ENCODE measurements around the gene WNT1. TPM values are rescaled to one million over a fixed set of nuclear protein-coding genes. Genes with fewer than 3 reads are reported as not detected.

Gene WNT1
- total and polyA plus RNA-seq, 7 donors: not detected

DNA sequence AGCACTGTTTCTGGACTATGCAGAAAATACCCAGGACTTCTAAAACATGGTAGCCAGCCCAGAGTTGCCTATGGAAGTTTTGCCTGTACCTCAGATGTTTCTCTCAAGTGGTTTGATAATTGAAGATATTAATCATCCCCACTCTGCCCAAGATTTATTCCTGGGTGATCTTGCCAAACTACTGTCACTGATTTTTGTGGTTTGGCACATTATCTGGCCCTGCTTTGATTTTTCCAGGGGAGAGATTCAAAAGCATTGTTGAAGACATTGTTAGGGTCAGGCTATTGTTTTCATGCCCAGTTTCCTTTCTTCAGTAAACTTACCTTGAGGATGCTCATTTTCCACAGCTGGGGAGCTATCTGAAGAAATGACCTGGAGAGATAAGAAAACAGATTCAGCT, 34.6 kb downstream of the WNT1 start:
- TF ChIP-seq, protein P1, sequence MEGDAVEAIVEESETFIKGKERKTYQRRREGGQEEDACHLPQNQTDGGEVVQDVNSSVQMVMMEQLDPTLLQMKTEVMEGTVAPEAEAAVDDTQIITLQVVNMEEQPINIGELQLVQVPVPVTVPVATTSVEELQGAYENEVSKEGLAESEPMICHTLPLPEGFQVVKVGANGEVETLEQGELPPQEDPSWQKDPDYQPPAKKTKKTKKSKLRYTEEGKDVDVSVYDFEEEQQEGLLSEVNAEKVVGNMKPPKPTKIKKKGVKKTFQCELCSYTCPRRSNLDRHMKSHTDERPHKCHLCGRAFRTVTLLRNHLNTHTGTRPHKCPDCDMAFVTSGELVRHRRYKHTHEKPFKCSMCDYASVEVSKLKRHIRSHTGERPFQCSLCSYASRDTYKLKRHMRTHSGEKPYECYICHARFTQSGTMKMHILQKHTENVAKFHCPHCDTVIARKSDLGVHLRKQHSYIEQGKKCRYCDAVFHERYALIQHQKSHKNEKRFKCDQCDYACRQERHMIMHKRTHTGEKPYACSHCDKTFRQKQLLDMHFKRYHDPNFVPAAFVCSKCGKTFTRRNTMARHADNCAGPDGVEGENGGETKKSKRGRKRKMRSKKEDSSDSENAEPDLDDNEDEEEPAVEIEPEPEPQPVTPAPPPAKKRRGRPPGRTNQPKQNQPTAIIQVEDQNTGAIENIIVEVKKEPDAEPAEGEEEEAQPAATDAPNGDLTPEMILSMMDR (IDR thresholded peaks at IDR 0.05): no peak
- ATAC-seq: no peak
- Histone ChIP-seq H3K9me3 (no peaks in the 10 kb centered on the region), H3K4me1 (peaks cover 37% of the 10 kb centered on the region), H3K27ac (no peak overlapping the region), H3K4me3 (no peak overlapping the region), H3K36me3 (ENCODE audit: insufficient read depth in 1 of 2, low read depth in 1 of 2) (peaks cover 0 to 46% of the 10 kb centered on the region in 2 donors), H3K27me3 (ENCODE audit: insufficient read depth in 3 of 3, low read length in 2 of 3) (no peaks in the 10 kb centered on the region)
- intact Hi-C loops (cut with DNase I): loop anchor here in 1 of 2 donors (5.0 kb wide), 1 partner anchor 1240 kb away; no protein-coding TSS in a partner anchor
- DNase-seq: no peak

GRCh38 chr12:49013428-49013827, 35.3 kb downstream of the WNT1 start:
- ATAC-seq: peak; percentile 11 to 22 (median 16)
- TF ChIP-seq, protein P1 (IDR thresholded peaks at IDR 0.05): no peak
- peaks cover 0 to 41% of the 10 kb centered on the region in 2 donors for H3K36me3 ChIP-seq (ENCODE audit: insufficient read depth in 1 of 2, low read depth in 1 of 2)

GRCh38 chr12:49014547-49014946, 36.4 kb downstream of the WNT1 start:
- ATAC-seq (peak in 2 of 4 donors; percentile 6 to 16), DNase-seq (no peak)
- peaks cover 0 to 35% of the 10 kb centered on the region in 2 donors for H3K36me3 ChIP-seq (ENCODE audit: insufficient read depth in 1 of 2, low read depth in 1 of 2)
- no peaks in the 10 kb centered on the region for H3K9me3 ChIP-seq
- intact Hi-C loops (cut with DNase I): loop anchor here in 1 of 2 donors (5.0 kb wide), 1 partner anchor 1238 kb away; no protein-coding TSS in a partner anchor
- H3K27me3 ChIP-seq (ENCODE audit: insufficient read depth in 3 of 3, low read length in 2 of 3): no peaks in the 10 kb centered on the region
- 26 to 46% (median 44%) methylated on average over 1 of the region's 1 CpG for WGBS, 3 donors
- TF ChIP-seq, protein P1 (IDR thresholded peaks at IDR 0.05): peak; percentile 13
- H3K4me1 ChIP-seq: peaks cover 43% of the 10 kb centered on the region
- H3K27ac ChIP-seq: peak overlapping the region; percentile 11
- H3K4me3 ChIP-seq: no peak overlapping the region

More at GRCh38 chr12:49013428-49013827, 35.3 kb downstream of the WNT1 start:
- Histone ChIP-seq H3K4me3 (no peak overlapping the region), H3K27me3 (ENCODE audit: insufficient read depth in 3 of 3, low read length in 2 of 3) (no peaks in the 10 kb centered on the region), H3K4me1 (peaks cover 40% of the 10 kb centered on the region), H3K27ac (peak overlapping the region; percentile 11), H3K9me3 (no peaks in the 10 kb centered on the region)
- 56 to 58% (median 58%) methylated on average over 3 of the region's 3 CpGs for WGBS, 3 donors
- intact Hi-C loops (cut with DNase I): loop anchor here in 1 of 2 donors (5.0 kb wide), 1 partner anchor 1239 kb away; no protein-coding TSS in a partner anchor
- DNase-seq: no peak

DNA sequence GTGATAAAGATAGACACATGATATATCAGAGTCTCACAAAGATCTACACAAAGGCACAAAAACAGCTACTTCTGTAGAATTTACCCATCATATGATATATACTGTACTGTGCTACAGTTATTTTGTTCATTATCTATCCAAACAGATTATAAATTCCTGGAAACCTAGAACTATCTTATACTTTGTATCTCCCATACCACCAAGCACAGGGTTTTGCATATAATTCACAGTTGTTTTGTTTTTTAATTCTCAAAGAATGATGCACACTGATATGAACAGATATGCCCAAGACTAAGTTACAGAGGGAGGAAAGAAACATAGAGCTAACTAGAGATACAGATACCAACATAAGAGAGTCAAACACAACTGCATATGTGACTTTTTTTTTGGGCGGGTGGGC, 37.1 kb downstream of the WNT1 start:
- no peaks in the 10 kb centered on the region for H3K9me3 ChIP-seq
- H3K27me3 ChIP-seq (ENCODE audit: insufficient read depth in 3 of 3, low read length in 2 of 3): no peaks in the 10 kb centered on the region
- TF ChIP-seq, protein P1 (IDR thresholded peaks at IDR 0.05): no peak
- no peak for ATAC-seq
- peak overlapping the region; percentile 11 for H3K27ac ChIP-seq
- WGBS, 3 donors: 76 to 100% (median 81%) methylated on average over 1 of the region's 1 CpG
- peaks cover 43% of the 10 kb centered on the region for H3K4me1 ChIP-seq
- H3K4me3 ChIP-seq: no peak overlapping the region
- peaks cover 0 to 29% of the 10 kb centered on the region in 2 donors for H3K36me3 ChIP-seq (ENCODE audit: insufficient read depth in 1 of 2, low read depth in 1 of 2)
- intact Hi-C loops (cut with DNase I): no loop called here
- DNase-seq: no peak

GRCh38 chr12:49017891-49018260, 39.8 kb downstream of the WNT1 start:
- peaks cover 42% of the 10 kb centered on the region for H3K4me1 ChIP-seq
- intact Hi-C loops (cut with DNase I): no loop called here
- TF ChIP-seq, protein P1 (IDR thresholded peaks at IDR 0.05): no peak

More at GRCh38 chr12:49017891-49018260, 39.8 kb downstream of the WNT1 start:
- Histone ChIP-seq H3K4me3 (peak overlapping the region; percentile 88), H3K27me3 (ENCODE audit: insufficient read depth in 3 of 3, low read length in 2 of 3) (no peaks in the 10 kb centered on the region), H3K36me3 (ENCODE audit: insufficient read depth in 1 of 2, low read depth in 1 of 2) (peaks cover 5 to 27% of the 10 kb centered on the region in 2 donors), H3K9me3 (no peaks in the 10 kb centered on the region), H3K27ac (peak overlapping the region; percentile 96)
- DNase-seq: peak; percentile 52 to 81
- ATAC-seq: peak; percentile 49 to 65 (median 56)
- 1% methylated on average over 8 of the region's 8 CpGs for WGBS, 3 donors
